HCT116 (cell line): ENCODE measurements around the gene KCNIP3.

Experiments used
- EZH2 ChIP-seq: fragments of 200-600 bp; sonication (generic); IDR thresholded peaks from 2 replicates; pipeline ENCODE4 v1.6.1; 2017; ENCODE audit warnings: antibody characterized with exemption, mixed run types
- EZH2phosphoT487 ChIP-seq: fragments of 200-600 bp; IDR thresholded peaks from 2 replicates; pipeline ENCODE4 v1.6.1; 2018; ENCODE audit warnings: antibody characterized with exemption, borderline replicate concordance
- FOSL1 ChIP-seq: IDR thresholded peaks from 2 replicates; pipeline ENCODE4 v1.6.1; 2012; ENCODE audit warnings: low read depth
- JUND ChIP-seq: IDR thresholded peaks from 2 replicates; pipeline ENCODE4 v1.6.1; 2012
- POLR2A ChIP-seq: IDR thresholded peaks from 2 replicates; pipeline ENCODE4 v1.7.0; 2011; ENCODE audit warnings: borderline replicate concordance; ENCODE audit not compliant: insufficient read depth, insufficient read length; ENCODE audit errors: extremely low read depth
- YY1 ChIP-seq: IDR thresholded peaks from 2 replicates; pipeline ENCODE4 v1.6.1; 2011; ENCODE audit warnings: low read length, low read depth, moderate library complexity, mild to moderate bottlenecking; ENCODE audit not compliant: insufficient replicate concordance; ENCODE audit errors: extremely low read depth
- ZFX ChIP-seq: fragments of 450-650 bp; IDR thresholded peaks from 2 replicates; pipeline ENCODE4 v1.6.1; 2017
- TF ChIP-seq, protein P1 (sequence below): IDR thresholded peaks from 2 replicates; pipeline ENCODE4 v1.6.1; 2012
- TF ChIP-seq, protein P2 (sequence below), 3 experiments: fragments of 200-600 bp in 1 of 3; sonication (generic) in 1 of 3; IDR thresholded peaks in 2 of 3; conservative IDR thresholded peaks in 1 of 3; 2 replicates each; pipeline ENCODE4 v1.5.1; 2012 to 2017; ENCODE audit warnings: low read depth in 2 of 3, low read length in 2 of 3, antibody characterized with exemption in 1 of 3, borderline replicate concordance in 1 of 3, control low read depth in 1 of 3, mild to moderate bottlenecking in 1 of 3, mixed read lengths in 1 of 3, mixed run types in 1 of 3, moderate library complexity in 1 of 3; ENCODE audit not compliant: insufficient read depth in 1 of 3

DNA sequence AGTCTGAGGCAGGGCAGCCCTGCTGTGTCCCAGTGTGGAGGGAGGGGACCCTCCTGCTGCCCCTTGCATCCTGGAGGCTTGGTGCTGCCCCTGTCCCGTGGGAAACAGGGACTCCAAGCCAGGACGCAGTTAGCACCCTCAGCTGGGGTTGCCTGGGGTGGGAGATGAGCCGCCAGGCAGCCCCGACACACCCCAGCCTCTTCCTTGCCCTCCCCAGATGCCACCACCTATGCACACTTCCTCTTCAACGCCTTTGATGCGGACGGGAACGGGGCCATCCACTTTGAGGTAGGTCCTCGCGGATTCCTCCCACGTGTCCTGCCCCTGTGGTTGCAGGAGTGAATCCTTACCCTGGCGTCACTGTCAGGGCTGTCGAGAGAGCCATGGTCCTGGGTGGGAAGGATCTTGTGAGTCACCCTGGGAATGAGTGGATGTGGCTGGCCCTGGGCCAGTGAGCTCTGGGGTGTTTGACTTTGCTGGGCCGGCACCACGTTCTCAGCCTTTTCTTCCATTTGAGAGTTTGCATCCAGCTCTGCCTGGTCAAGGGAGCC lies 77.8 kb downstream of the KCNIP3 start:
- TF ChIP-seq, protein P1, sequence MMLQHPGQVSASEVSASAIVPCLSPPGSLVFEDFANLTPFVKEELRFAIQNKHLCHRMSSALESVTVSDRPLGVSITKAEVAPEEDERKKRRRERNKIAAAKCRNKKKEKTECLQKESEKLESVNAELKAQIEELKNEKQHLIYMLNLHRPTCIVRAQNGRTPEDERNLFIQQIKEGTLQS: no peak
- TF ChIP-seq, protein P2, sequence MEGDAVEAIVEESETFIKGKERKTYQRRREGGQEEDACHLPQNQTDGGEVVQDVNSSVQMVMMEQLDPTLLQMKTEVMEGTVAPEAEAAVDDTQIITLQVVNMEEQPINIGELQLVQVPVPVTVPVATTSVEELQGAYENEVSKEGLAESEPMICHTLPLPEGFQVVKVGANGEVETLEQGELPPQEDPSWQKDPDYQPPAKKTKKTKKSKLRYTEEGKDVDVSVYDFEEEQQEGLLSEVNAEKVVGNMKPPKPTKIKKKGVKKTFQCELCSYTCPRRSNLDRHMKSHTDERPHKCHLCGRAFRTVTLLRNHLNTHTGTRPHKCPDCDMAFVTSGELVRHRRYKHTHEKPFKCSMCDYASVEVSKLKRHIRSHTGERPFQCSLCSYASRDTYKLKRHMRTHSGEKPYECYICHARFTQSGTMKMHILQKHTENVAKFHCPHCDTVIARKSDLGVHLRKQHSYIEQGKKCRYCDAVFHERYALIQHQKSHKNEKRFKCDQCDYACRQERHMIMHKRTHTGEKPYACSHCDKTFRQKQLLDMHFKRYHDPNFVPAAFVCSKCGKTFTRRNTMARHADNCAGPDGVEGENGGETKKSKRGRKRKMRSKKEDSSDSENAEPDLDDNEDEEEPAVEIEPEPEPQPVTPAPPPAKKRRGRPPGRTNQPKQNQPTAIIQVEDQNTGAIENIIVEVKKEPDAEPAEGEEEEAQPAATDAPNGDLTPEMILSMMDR (IDR thresholded peaks at IDR 0.05 in 2 of 3, conservative IDR thresholded peaks at IDR 0.05 in 1 of 3; ENCODE audit: borderline replicate concordance in 1 of 3, insufficient read depth in 1 of 3, low read depth in 2 of 3, low read length in 2 of 3): no peak
- TF ChIP-seq POLR2A (no peak), EZH2 (no peak), FOSL1 (no peak), YY1 (no peak), JUND (no peak), ZFX (no peak), EZH2phosphoT487 (no peak)
